IMR-90 (cell line): ENCODE results near the gene UPK3A. TPM values are rescaled to one million over a fixed set of nuclear protein-coding genes. Genes with fewer than 3 reads are reported as not detected.

Source experiments
- BHLHE40 ChIP-seq: fragments of 150-350 bp; IDR thresholded peaks from 2 replicates; pipeline ENCODE4 v1.6.1; 2016; ENCODE audit warnings: mild to moderate bottlenecking, low read depth, low read length
- POLR2A ChIP-seq: IDR thresholded peaks from 2 replicates; pipeline ENCODE4 v1.6.1; 2012; ENCODE audit warnings: mild to moderate bottlenecking, low read depth, low read length
- polyA plus RNA-seq, 3 experiments: library from polyadenylated mRNA; depleted of rRNA; stranded (reverse); fragments of >200 nt; gene quantifications; 2 replicates each; pipeline ENCODE4 v1.2.3, GENCODE V29; 2012; ENCODE audit warnings: low replicate concordance in 1 of 3
- total RNA-seq: library from RNA; depleted of rRNA; stranded (reverse); fragments of >200 nt; gene quantifications from 2 replicates; pipeline ENCODE4 v1.2.3, GENCODE V29; 2012
- TF ChIP-seq, protein P1 (sequence below): conservative IDR thresholded peaks from 2 replicates; pipeline ENCODE4 v1.5.1; 2012; ENCODE audit warnings: mild to moderate bottlenecking, low read depth, low read length, improper control_type of control experiment

The UPK3A gene
- total and polyA plus RNA-seq, 2 of the 4 experiments (the other 2 are of a cell fraction), result not detected

DNA sequence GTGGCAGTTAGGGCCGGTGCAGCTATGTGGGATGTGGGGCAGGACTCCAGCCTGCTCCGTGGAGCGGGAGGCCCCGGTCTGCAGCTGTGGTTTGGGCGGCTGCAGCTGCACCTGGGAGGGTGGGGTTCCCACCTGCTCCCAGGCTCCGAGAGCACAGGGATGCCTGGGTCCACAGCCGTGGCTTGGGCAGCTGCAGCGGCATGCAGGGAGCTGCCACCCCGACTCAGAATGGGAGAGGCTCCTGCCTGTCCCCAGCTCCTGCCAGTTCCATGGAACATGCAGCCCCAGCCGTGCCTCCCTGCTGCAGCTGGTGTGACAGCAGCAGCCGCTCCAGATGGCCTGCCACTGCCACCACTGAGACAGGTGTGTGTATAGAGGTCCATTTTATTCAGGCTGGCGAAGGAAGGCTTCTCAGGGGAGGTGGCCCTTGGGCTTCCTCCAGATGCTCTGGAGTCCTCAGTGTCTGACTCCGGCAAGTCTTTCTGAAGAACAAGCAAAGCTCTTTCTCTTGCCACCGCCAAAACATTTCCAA, 21.8 kb upstream of the UPK3A start (continued):
- TF ChIP-seq, protein P1, sequence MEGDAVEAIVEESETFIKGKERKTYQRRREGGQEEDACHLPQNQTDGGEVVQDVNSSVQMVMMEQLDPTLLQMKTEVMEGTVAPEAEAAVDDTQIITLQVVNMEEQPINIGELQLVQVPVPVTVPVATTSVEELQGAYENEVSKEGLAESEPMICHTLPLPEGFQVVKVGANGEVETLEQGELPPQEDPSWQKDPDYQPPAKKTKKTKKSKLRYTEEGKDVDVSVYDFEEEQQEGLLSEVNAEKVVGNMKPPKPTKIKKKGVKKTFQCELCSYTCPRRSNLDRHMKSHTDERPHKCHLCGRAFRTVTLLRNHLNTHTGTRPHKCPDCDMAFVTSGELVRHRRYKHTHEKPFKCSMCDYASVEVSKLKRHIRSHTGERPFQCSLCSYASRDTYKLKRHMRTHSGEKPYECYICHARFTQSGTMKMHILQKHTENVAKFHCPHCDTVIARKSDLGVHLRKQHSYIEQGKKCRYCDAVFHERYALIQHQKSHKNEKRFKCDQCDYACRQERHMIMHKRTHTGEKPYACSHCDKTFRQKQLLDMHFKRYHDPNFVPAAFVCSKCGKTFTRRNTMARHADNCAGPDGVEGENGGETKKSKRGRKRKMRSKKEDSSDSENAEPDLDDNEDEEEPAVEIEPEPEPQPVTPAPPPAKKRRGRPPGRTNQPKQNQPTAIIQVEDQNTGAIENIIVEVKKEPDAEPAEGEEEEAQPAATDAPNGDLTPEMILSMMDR, result no peak
- no peak for TF ChIP-seq POLR2A
- TF ChIP-seq BHLHE40, result no peak
